GM18517 (cell line): ENCODE data around the gene GLRA3.
A peak's percentile ranks its signal among the peaks of the same experiment; 100 is the strongest.
"Not testable (repeated sequence)": the region's sequence is repeated elsewhere in the genome, so short reads cannot be mapped to it uniquely, and the experiment has no call there.

Experiments
- ATAC-seq: cut with Tn5 transposase; IDR thresholded peaks from one replicate; pipeline ENCODE4 v1.9.1; 2021; ENCODE audit warnings: mild to moderate bottlenecking, moderate library complexity; ENCODE audit not compliant: unreplicated experiment

The GLRA3 gene

GRCh38 chr4:174828845-174829701 is at the start of gene GLRA3:
Gene GLRA3, minus strand, starts transcription at chr4:174829247. Its CDS starts 436 bp downstream, at chr4:174828811.
- ATAC-seq = peak; percentile 65

GRCh38 chr4:174874898-174875297 is 45.9 kb upstream of the GLRA3 start:
- no peak for ATAC-seq

GRCh38 chr4:174873931-174874330 is 44.9 kb upstream of the GLRA3 start:
- ATAC-seq = peak; percentile 82

GRCh38 chr4:174873146-174873545 is 44.1 kb upstream of the GLRA3 start:
- ATAC-seq = not testable (repeated sequence)

GRCh38 chr4:174871407-174871806 is 42.4 kb upstream of the GLRA3 start:
- ATAC-seq = no peak

GRCh38 chr4:174870311-174870710 is 41.3 kb upstream of the GLRA3 start:
- ATAC-seq = no peak

- ATAC-seq = no peak
Observed at GRCh38 chr4:174869339-174869738, 40.3 kb upstream of the GLRA3 start.

GRCh38 chr4:174867903-174868302 is 38.9 kb upstream of the GLRA3 start:
- ATAC-seq = no peak

- ATAC-seq = no peak
Observed at GRCh38 chr4:174865418-174865985, 36.5 kb upstream of the GLRA3 start.

- no peak for ATAC-seq
Observed at GRCh38 chr4:174864031-174864430, 35.0 kb upstream of the GLRA3 start.

GRCh38 chr4:174860588-174860987 is 31.5 kb upstream of the GLRA3 start:
- ATAC-seq = no peak

GRCh38 chr4:174859904-174860303 is 30.9 kb upstream of the GLRA3 start:
- peak; percentile 77 for ATAC-seq

GRCh38 chr4:174856926-174857800 is 28.1 kb upstream of the GLRA3 start:
- ATAC-seq = no peak

- no peak for ATAC-seq
Observed at GRCh38 chr4:174855050-174855449, 26.0 kb upstream of the GLRA3 start.

- ATAC-seq = no peak
Observed at GRCh38 chr4:174853629-174854028, 24.6 kb upstream of the GLRA3 start.

- ATAC-seq = no peak
Observed at GRCh38 chr4:174848596-174848995, 19.5 kb upstream of the GLRA3 start.

GRCh38 chr4:174847801-174848427 is 18.9 kb upstream of the GLRA3 start:
- ATAC-seq = no peak

- no peak for ATAC-seq
Observed at GRCh38 chr4:174835536-174835935, 6.5 kb upstream of the GLRA3 start.

- no peak for ATAC-seq
Observed at GRCh38 chr4:174834477-174834876, 5.4 kb upstream of the GLRA3 start.

GRCh38 chr4:174826660-174827059 is 2.4 kb downstream of the GLRA3 start:
- ATAC-seq = no peak

GRCh38 chr4:174815282-174815681 is 13.8 kb downstream of the GLRA3 start:
- no peak for ATAC-seq
